ENCODE results near the gene BCAS3.
A peak's percentile ranks its signal among the peaks of the same experiment; 100 is the strongest.

Gene BCAS3

GRCh38 chr17:61331178-61331577, 653.5 kb downstream of the BCAS3 start:
- H3K27ac ChIP-seq (ENCODE audit: low read depth, low read length, severe bottlenecking), result no peak overlapping the region
- 90 to 100% methylated on average over 2 of the region's 2 CpGs for WGBS, 2 experiments (ENCODE audit: insufficient coverage in 2 of 2)
- no peak overlapping the region for H3K4me3 ChIP-seq (ENCODE audit: extremely low read depth, insufficient read depth, low read length, poor library complexity, severe bottlenecking)
- H3K36me3 ChIP-seq (ENCODE audit: control insufficient read depth, insufficient read depth, low read length), result no peaks in the 10 kb centered on the region
- H3K4me1 ChIP-seq (ENCODE audit: control insufficient read depth, insufficient read depth, low read length, poor library complexity, severe bottlenecking), result peaks cover 9% of the 10 kb centered on the region
- no peaks in the 10 kb centered on the region for H3K9me3 ChIP-seq (ENCODE audit: control insufficient read depth, low read length)

DNA sequence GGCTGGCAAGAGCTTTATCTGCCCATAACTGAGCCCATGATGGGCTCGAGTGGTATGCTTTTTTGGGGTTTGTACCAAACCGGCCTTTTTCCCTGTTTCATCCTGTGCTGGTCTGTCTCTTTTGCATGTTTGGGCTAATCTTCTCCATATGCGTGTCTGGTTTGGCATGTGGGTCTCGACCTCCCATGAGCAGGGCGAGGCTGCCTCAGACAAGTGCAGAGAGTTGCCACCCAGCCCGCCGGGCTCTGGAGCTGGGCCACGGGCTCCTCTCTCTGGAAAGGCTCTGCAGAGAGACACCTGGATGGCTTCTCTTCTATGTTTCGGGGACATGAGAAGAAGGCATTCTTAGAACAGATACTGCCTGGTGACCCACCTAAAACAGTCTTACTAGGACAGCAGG, 654.2 kb downstream of the BCAS3 start:
- Histone ChIP-seq H3K9me3 (ENCODE audit: control insufficient read depth, low read length) (no peaks in the 10 kb centered on the region), H3K27ac (ENCODE audit: low read depth, low read length, severe bottlenecking) (no peak overlapping the region), H3K4me3 (ENCODE audit: extremely low read depth, insufficient read depth, low read length, poor library complexity, severe bottlenecking) (no peak overlapping the region), H3K36me3 (ENCODE audit: control insufficient read depth, insufficient read depth, low read length) (no peaks in the 10 kb centered on the region), H3K4me1 (ENCODE audit: control insufficient read depth, insufficient read depth, low read length, poor library complexity, severe bottlenecking) (peaks cover 6% of the 10 kb centered on the region)
- WGBS, 2 experiments (ENCODE audit: insufficient coverage in 2 of 2), result 85 to 93% methylated on average over 5 to 9 of the region's 9 CpGs

- no peak overlapping the region for H3K4me3 ChIP-seq (ENCODE audit: extremely low read depth, insufficient read depth, low read length, poor library complexity, severe bottlenecking)
- H3K27ac ChIP-seq (ENCODE audit: low read depth, low read length, severe bottlenecking), result no peak overlapping the region
- 95 to 99% methylated on average over 8 of the region's 8 CpGs for WGBS, 2 experiments (ENCODE audit: insufficient coverage in 2 of 2)
- no peaks in the 10 kb centered on the region for H3K36me3 ChIP-seq (ENCODE audit: control insufficient read depth, insufficient read depth, low read length)
- H3K4me1 ChIP-seq (ENCODE audit: control insufficient read depth, insufficient read depth, low read length, poor library complexity, severe bottlenecking), result peaks cover 17% of the 10 kb centered on the region
- H3K9me3 ChIP-seq (ENCODE audit: control insufficient read depth, low read length), result no peaks in the 10 kb centered on the region
These were observed 655.5 kb downstream of the BCAS3 start for GRCh38 chr17:61333136-61333535.

GRCh38 chr17:61334673-61335072, 657.0 kb downstream of the BCAS3 start:
- Histone ChIP-seq H3K4me3 (ENCODE audit: extremely low read depth, insufficient read depth, low read length, poor library complexity, severe bottlenecking) (no peak overlapping the region), H3K4me1 (ENCODE audit: control insufficient read depth, insufficient read depth, low read length, poor library complexity, severe bottlenecking) (peaks cover 20% of the 10 kb centered on the region), H3K27ac (ENCODE audit: low read depth, low read length, severe bottlenecking) (peak overlapping the region; percentile 41), H3K9me3 (ENCODE audit: control insufficient read depth, low read length) (no peaks in the 10 kb centered on the region), H3K36me3 (ENCODE audit: control insufficient read depth, insufficient read depth, low read length) (no peaks in the 10 kb centered on the region)
- 96 to 98% methylated on average over 3 to 4 of the region's 5 CpGs for WGBS, 2 experiments (ENCODE audit: insufficient coverage in 2 of 2)

GRCh38 chr17:61335105-61335844, 657.6 kb downstream of the BCAS3 start:
- 85 to 89% methylated on average over 7 to 8 of the region's 8 CpGs for WGBS, 2 experiments (ENCODE audit: insufficient coverage in 2 of 2)
- Histone ChIP-seq H3K27ac (ENCODE audit: low read depth, low read length, severe bottlenecking) (peak overlapping the region; percentile 41), H3K9me3 (ENCODE audit: control insufficient read depth, low read length) (no peaks in the 10 kb centered on the region), H3K4me3 (ENCODE audit: extremely low read depth, insufficient read depth, low read length, poor library complexity, severe bottlenecking) (no peak overlapping the region), H3K36me3 (ENCODE audit: control insufficient read depth, insufficient read depth, low read length) (no peaks in the 10 kb centered on the region), H3K4me1 (ENCODE audit: control insufficient read depth, insufficient read depth, low read length, poor library complexity, severe bottlenecking) (peaks cover 25% of the 10 kb centered on the region)

DNA sequence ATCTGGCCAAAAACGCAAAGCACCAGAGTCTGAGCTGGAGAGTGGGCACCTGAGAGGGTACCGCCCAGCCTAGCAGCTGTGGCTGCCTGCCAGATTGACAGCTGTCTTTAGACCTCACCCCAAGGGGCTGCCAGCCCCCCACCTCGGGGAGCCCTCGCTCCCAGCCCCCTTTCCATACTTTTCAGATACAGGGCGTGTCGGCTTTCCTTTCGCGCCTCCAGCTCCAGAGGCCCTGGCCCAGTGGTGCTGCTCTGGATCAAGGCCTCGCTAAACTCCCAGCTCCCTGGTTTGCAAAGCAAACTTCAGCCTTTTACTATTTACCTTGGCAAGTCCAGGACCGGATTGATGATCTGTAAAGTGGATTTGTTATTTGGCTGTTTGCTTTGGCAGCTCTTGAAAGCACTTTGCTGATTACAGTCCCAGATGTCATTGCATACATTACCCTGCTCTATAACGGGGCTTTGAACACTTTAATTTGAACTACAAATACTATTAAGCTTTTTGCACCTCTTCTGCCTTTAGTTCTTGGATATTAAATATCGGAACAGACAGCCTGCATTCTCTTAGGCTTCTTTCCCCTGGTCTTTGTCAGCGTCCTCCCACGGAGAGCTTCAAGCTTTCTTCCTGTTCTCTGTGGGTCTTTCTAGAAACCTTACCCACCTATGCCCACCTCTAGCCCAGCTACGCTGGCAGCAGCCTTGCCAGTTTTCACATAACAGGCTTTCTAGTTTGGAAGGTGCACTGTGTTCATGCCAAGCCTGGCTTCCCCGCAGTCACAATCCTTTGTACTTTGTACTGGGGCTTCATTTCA, 658.4 kb downstream of the BCAS3 start:
- H3K4me1 ChIP-seq (ENCODE audit: control insufficient read depth, insufficient read depth, low read length, poor library complexity, severe bottlenecking), result peaks cover 31% of the 10 kb centered on the region
- H3K27ac ChIP-seq (ENCODE audit: low read depth, low read length, severe bottlenecking), result no peak overlapping the region
- H3K9me3 ChIP-seq (ENCODE audit: control insufficient read depth, low read length), result no peaks in the 10 kb centered on the region
- 94% methylated on average over 12 to 14 of the region's 16 CpGs for WGBS, 2 experiments (ENCODE audit: insufficient coverage in 2 of 2)
- no peak overlapping the region for H3K4me3 ChIP-seq (ENCODE audit: extremely low read depth, insufficient read depth, low read length, poor library complexity, severe bottlenecking)
- no peaks in the 10 kb centered on the region for H3K36me3 ChIP-seq (ENCODE audit: control insufficient read depth, insufficient read depth, low read length)

DNA sequence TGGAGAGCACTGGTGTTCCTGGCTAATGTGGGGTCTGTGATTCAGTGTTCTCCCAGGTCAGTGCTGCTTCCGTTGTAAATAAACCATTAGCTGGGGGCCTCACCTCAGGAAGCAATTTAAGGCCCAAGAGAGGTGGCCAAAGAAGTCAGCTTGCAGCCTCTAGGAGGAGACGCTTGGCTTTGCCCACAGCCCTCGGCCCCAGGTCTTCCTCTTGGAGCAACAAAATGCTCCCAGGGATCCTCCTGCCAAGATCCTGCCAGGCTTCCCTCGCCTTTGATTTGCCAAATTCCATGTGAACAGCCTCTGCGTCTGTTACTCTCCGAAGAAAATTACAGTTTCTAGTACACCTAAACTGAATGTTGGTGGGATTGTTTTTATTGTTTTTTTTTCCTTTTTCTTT, 659.6 kb downstream of the BCAS3 start:
- Histone ChIP-seq H3K9me3 (ENCODE audit: control insufficient read depth, low read length) (no peaks in the 10 kb centered on the region), H3K27ac (ENCODE audit: low read depth, low read length, severe bottlenecking) (no peak overlapping the region), H3K36me3 (ENCODE audit: control insufficient read depth, insufficient read depth, low read length) (no peaks in the 10 kb centered on the region), H3K4me3 (ENCODE audit: extremely low read depth, insufficient read depth, low read length, poor library complexity, severe bottlenecking) (no peak overlapping the region), H3K4me1 (ENCODE audit: control insufficient read depth, insufficient read depth, low read length, poor library complexity, severe bottlenecking) (peaks cover 32% of the 10 kb centered on the region)
- 72 to 74% methylated on average over 3 to 4 of the region's 6 CpGs for WGBS, 2 experiments (ENCODE audit: insufficient coverage in 2 of 2)

DNA sequence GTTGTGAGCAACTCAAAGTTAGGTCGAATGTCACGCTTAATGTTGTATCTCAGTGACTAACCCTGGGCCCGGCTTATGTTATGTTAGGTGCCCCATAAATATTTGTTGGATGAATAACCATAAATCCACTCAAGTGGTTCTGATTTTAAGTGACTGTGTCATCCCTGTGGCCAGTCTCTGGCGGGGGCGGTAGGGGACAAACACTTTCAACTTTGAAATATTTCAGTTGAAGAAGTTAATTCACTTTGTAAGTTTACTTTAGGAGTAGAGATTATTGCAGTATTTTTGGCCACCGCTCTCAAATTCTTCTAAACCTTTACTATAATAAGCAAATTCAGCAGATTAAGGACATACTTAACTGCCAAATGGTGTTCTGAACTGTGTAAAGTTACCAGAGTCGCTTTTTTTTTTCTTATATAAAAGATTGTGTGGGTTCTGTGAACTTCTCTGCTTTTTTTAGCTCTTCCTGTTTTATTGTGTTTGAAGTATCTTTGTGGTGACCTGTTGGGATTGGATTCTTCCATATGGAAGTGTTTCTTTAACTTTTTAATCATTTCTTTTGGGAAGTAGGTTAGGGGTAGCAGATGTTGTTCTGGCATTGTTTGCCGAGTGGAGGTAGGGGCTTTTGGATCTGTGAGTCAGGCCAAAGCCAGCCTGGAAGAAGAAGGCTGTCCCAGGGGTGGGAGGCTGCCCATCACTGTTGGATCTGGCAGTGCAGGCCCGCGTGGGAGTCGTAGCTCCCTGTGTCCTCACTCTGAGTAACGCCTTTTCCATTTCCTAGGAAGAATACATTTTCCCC, 660.5 kb downstream of the BCAS3 start:
- Histone ChIP-seq H3K36me3 (ENCODE audit: control insufficient read depth, insufficient read depth, low read length) (no peaks in the 10 kb centered on the region), H3K4me3 (ENCODE audit: extremely low read depth, insufficient read depth, low read length, poor library complexity, severe bottlenecking) (no peak overlapping the region), H3K9me3 (ENCODE audit: control insufficient read depth, low read length) (no peaks in the 10 kb centered on the region), H3K27ac (ENCODE audit: low read depth, low read length, severe bottlenecking) (no peak overlapping the region), H3K4me1 (ENCODE audit: control insufficient read depth, insufficient read depth, low read length, poor library complexity, severe bottlenecking) (peaks cover 32% of the 10 kb centered on the region)
- WGBS, 2 experiments (ENCODE audit: insufficient coverage in 2 of 2), result 78 to 100% methylated on average over 1 to 4 of the region's 12 CpGs

- Histone ChIP-seq H3K4me3 (ENCODE audit: extremely low read depth, insufficient read depth, low read length, poor library complexity, severe bottlenecking) (no peak overlapping the region), H3K27ac (ENCODE audit: low read depth, low read length, severe bottlenecking) (no peak overlapping the region), H3K36me3 (ENCODE audit: control insufficient read depth, insufficient read depth, low read length) (no peaks in the 10 kb centered on the region), H3K4me1 (ENCODE audit: control insufficient read depth, insufficient read depth, low read length, poor library complexity, severe bottlenecking) (peaks cover 32% of the 10 kb centered on the region), H3K9me3 (ENCODE audit: control insufficient read depth, low read length) (no peaks in the 10 kb centered on the region)
- WGBS, 2 experiments (ENCODE audit: insufficient coverage in 2 of 2), result 93 to 94% methylated on average over 3 of the region's 5 CpGs
These were observed 661.3 kb downstream of the BCAS3 start for GRCh38 chr17:61338874-61339478.

GRCh38 chr17:61340431-61341209, 663.0 kb downstream of the BCAS3 start:
- Histone ChIP-seq H3K4me1 (ENCODE audit: control insufficient read depth, insufficient read depth, low read length, poor library complexity, severe bottlenecking) (peaks cover 26% of the 10 kb centered on the region), H3K36me3 (ENCODE audit: control insufficient read depth, insufficient read depth, low read length) (no peaks in the 10 kb centered on the region), H3K4me3 (ENCODE audit: extremely low read depth, insufficient read depth, low read length, poor library complexity, severe bottlenecking) (no peak overlapping the region), H3K27ac (ENCODE audit: low read depth, low read length, severe bottlenecking) (no peak overlapping the region), H3K9me3 (ENCODE audit: control insufficient read depth, low read length) (no peaks in the 10 kb centered on the region)
- WGBS, 2 experiments (ENCODE audit: insufficient coverage in 2 of 2), result 83 to 88% methylated on average over 13 of the region's 13 CpGs

Data from mesodermal cell (in vitro differentiated cells).